ENCODE results near the gene ZNF133.

The ZNF133 gene

DNA sequence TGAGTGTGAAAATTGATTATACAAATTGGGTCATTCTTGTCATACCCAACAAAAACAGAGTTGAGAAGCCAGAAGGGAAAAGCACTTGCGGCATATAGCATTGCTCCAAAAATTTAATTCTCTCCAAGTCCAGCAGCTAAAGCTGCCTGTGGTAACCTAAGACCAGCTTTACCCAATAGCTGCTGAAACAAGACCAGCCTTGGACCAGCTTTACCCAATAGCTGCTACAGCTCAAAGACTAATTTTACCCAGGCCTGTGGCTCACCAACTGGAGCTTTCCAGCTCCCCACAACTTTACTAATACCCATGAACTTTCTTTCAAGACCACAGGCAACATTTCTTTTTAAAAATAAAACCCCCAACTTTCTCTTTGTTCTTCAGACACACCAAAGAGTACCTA lies 32.8 kb upstream of the ZNF133 start:
- TF ChIP-seq, protein P1, sequence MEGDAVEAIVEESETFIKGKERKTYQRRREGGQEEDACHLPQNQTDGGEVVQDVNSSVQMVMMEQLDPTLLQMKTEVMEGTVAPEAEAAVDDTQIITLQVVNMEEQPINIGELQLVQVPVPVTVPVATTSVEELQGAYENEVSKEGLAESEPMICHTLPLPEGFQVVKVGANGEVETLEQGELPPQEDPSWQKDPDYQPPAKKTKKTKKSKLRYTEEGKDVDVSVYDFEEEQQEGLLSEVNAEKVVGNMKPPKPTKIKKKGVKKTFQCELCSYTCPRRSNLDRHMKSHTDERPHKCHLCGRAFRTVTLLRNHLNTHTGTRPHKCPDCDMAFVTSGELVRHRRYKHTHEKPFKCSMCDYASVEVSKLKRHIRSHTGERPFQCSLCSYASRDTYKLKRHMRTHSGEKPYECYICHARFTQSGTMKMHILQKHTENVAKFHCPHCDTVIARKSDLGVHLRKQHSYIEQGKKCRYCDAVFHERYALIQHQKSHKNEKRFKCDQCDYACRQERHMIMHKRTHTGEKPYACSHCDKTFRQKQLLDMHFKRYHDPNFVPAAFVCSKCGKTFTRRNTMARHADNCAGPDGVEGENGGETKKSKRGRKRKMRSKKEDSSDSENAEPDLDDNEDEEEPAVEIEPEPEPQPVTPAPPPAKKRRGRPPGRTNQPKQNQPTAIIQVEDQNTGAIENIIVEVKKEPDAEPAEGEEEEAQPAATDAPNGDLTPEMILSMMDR (conservative IDR thresholded peaks at IDR 0.05; ENCODE audit: low read length) = no peak
- H2AFZ ChIP-seq (ENCODE audit: low read length) = no peak overlapping the region
- no peaks in the 10 kb centered on the region for H3K36me3 ChIP-seq (ENCODE audit: insufficient read depth, low read length)
- H3K4me1 ChIP-seq (ENCODE audit: insufficient read depth, low read length, poor library complexity, severe bottlenecking) = no peaks in the 10 kb centered on the region
- no peaks in the 10 kb centered on the region for H3K79me2 ChIP-seq (ENCODE audit: insufficient read depth, low read length)
- no peaks in the 10 kb centered on the region for H3K9me3 ChIP-seq (ENCODE audit: insufficient read depth, low read depth, low read length)
- H3F3A ChIP-seq (ENCODE audit: low read depth) = no peaks in the 10 kb centered on the region
- no peaks in the 10 kb centered on the region for H4K20me1 ChIP-seq (ENCODE audit: insufficient read depth, low read length, poor library complexity, severe bottlenecking)
- H3K4me3 ChIP-seq (ENCODE audit: low read length, poor library complexity, severe bottlenecking) = no peak overlapping the region
- no peaks in the 10 kb centered on the region for H3K9me2 ChIP-seq (replicated peaks; ENCODE audit: low read depth, low read length)
- no peak overlapping the region for H3K9ac ChIP-seq (ENCODE audit: low read depth, low read length, poor library complexity, severe bottlenecking)
- no peak overlapping the region for H3K4me2 ChIP-seq (ENCODE audit: low read depth, low read length, poor library complexity, severe bottlenecking)
- H3K27me3 ChIP-seq (ENCODE audit: insufficient read depth, low read length, poor library complexity, severe bottlenecking) = no peaks in the 10 kb centered on the region

DNA sequence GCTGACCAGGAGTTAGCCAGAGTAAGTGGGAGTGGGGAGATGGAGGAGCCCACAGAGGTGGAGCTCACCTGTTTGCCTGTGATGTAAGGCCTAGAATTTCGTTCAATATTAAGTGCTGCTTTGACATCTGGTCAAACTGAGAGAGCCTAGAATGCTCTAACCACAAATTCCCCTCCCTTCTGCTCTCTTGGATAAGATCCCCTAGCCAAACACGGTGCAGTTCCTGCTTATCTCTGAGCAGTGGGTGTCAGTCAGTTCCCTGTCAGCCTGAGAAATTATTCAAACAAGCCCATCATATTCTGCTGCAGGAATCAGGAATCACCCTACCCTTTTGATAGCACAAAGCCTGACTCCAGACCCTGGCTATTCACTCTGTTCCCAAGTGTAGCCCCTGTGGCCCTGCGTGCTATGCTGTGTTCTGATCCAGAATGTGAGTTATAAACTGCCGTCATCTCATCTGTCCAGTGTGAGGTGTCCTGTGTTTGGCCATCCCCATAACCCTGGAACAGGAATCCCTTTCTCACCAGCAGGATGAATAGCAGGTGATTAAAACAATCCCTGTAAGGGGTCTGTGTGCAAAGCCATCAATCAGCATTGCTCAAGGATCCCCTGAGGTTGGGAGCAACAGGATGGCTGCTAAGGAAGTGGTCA lies 31.8 kb upstream of the ZNF133 start:
- Histone ChIP-seq H3K4me2 (ENCODE audit: low read depth, low read length, poor library complexity, severe bottlenecking) (no peak overlapping the region), H3K79me2 (ENCODE audit: insufficient read depth, low read length) (no peaks in the 10 kb centered on the region), H4K20me1 (ENCODE audit: insufficient read depth, low read length, poor library complexity, severe bottlenecking) (no peaks in the 10 kb centered on the region), H2AFZ (ENCODE audit: low read length) (no peak overlapping the region), H3F3A (ENCODE audit: low read depth) (no peaks in the 10 kb centered on the region), H3K4me3 (ENCODE audit: low read length, poor library complexity, severe bottlenecking) (no peak overlapping the region), H3K9me2 (replicated peaks; ENCODE audit: low read depth, low read length) (no peaks in the 10 kb centered on the region), H3K36me3 (ENCODE audit: insufficient read depth, low read length) (no peaks in the 10 kb centered on the region), H3K9ac (ENCODE audit: low read depth, low read length, poor library complexity, severe bottlenecking) (no peak overlapping the region), H3K9me3 (ENCODE audit: insufficient read depth, low read depth, low read length) (no peaks in the 10 kb centered on the region), H3K27me3 (ENCODE audit: insufficient read depth, low read length, poor library complexity, severe bottlenecking) (no peaks in the 10 kb centered on the region), H3K4me1 (ENCODE audit: insufficient read depth, low read length, poor library complexity, severe bottlenecking) (no peaks in the 10 kb centered on the region)
- TF ChIP-seq, protein P1 (conservative IDR thresholded peaks at IDR 0.05; ENCODE audit: low read length) = no peak
- no peak for TF ChIP-seq EZH2phosphoT487 (IDR thresholded peaks at IDR 0.05; ENCODE audit: borderline replicate concordance)

DNA sequence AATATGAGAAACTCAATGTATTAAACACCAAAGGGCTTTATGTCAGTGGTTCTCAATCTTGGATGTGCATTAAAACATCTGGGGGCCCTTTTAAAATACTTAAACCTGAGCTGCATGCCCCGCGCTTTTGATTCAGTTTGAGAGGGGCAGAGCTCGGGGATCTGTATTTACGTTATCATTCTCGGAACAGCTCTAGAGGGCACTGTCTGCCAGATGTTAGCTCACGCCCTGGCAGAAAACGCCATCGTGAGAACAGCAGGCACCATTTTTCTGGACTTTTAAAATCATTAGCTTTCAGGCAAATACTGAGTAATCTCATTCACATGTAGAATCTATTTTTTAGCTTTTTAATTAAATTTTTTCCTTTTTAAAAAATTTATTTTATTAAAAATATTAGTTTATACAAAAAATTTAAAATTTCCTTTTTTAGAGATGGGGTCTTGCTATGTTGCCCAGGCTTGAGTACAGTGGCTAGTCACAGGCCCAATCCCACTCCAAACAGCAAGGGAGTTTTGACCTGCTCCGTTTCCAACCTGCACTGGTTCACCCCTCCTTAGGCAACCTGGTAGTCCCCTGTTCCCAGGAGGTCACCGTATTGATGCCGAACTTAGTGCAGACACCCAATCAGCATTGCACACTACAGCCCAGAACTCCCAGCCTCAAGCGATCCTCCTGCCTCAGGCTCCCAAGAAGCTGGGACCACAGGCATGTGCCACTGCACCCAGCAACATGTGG lies 30.0 kb upstream of the ZNF133 start:
- no peaks in the 10 kb centered on the region for H3K4me1 ChIP-seq (ENCODE audit: insufficient read depth, low read length, poor library complexity, severe bottlenecking)
- no peaks in the 10 kb centered on the region for H3K27me3 ChIP-seq (ENCODE audit: insufficient read depth, low read length, poor library complexity, severe bottlenecking)
- no peaks in the 10 kb centered on the region for H4K20me1 ChIP-seq (ENCODE audit: insufficient read depth, low read length, poor library complexity, severe bottlenecking)
- no peak overlapping the region for H3K9ac ChIP-seq (ENCODE audit: low read depth, low read length, poor library complexity, severe bottlenecking)
- no peak overlapping the region for H3K4me2 ChIP-seq (ENCODE audit: low read depth, low read length, poor library complexity, severe bottlenecking)
- no peaks in the 10 kb centered on the region for H3K9me3 ChIP-seq (ENCODE audit: insufficient read depth, low read depth, low read length)
- H3K79me2 ChIP-seq (ENCODE audit: insufficient read depth, low read length) = no peaks in the 10 kb centered on the region
- no peak overlapping the region for H3K4me3 ChIP-seq (ENCODE audit: low read length, poor library complexity, severe bottlenecking)
- no peak for TF ChIP-seq EZH2phosphoT487 (IDR thresholded peaks at IDR 0.05; ENCODE audit: borderline replicate concordance)
- TF ChIP-seq, protein P1 (conservative IDR thresholded peaks at IDR 0.05; ENCODE audit: low read length) = 0 out of 2 replicates have a peak, but pooled peaks have one; percentile 11
- no peak overlapping the region for H2AFZ ChIP-seq (ENCODE audit: low read length)
- H3K36me3 ChIP-seq (ENCODE audit: insufficient read depth, low read length) = no peaks in the 10 kb centered on the region
- no peaks in the 10 kb centered on the region for H3F3A ChIP-seq (ENCODE audit: low read depth)
- H3K9me2 ChIP-seq (replicated peaks; ENCODE audit: low read depth, low read length) = no peaks in the 10 kb centered on the region
